Measurements from ENCODE around the gene USP5.

- no peak for TF ChIP-seq EZH2 (IDR thresholded peaks at IDR 0.05; ENCODE audit: low read length, unreplicated experiment)
- TF ChIP-seq, protein P1, sequence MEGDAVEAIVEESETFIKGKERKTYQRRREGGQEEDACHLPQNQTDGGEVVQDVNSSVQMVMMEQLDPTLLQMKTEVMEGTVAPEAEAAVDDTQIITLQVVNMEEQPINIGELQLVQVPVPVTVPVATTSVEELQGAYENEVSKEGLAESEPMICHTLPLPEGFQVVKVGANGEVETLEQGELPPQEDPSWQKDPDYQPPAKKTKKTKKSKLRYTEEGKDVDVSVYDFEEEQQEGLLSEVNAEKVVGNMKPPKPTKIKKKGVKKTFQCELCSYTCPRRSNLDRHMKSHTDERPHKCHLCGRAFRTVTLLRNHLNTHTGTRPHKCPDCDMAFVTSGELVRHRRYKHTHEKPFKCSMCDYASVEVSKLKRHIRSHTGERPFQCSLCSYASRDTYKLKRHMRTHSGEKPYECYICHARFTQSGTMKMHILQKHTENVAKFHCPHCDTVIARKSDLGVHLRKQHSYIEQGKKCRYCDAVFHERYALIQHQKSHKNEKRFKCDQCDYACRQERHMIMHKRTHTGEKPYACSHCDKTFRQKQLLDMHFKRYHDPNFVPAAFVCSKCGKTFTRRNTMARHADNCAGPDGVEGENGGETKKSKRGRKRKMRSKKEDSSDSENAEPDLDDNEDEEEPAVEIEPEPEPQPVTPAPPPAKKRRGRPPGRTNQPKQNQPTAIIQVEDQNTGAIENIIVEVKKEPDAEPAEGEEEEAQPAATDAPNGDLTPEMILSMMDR (conservative IDR thresholded peaks at IDR 0.05; ENCODE audit: low read depth, low read length) = no peak
- TF ChIP-seq EZH2phosphoT487 (IDR thresholded peaks at IDR 0.05; ENCODE audit: borderline replicate concordance, low read length) = no peak
Measured at GRCh38 chr12:6831450-6831995, 20.4 kb upstream of the USP5 start.

Data from PC-3 (cell line).